GM23338 (cell line): ENCODE results near the gene ARPC4. TPM values are rescaled to one million over a fixed set of nuclear protein-coding genes. Genes with fewer than 3 reads are reported as not detected.

Source experiments
- ATAC-seq: fragments of 200-7000 bp; cut with Tn5 transposase; 3 replicates; pipeline ENCODE4 v1.9.1; 2020
- DNase-seq: peaks from one replicate; pipeline ENCODE4 v3.0.0-alpha.2; 2015; ENCODE audit warnings: low spot score
- H2AFZ ChIP-seq: fragments of 200-600 bp; sonication (generic); 2 replicates; pipeline ENCODE4 v1.8.0; 2016; ENCODE audit warnings: antibody characterized with exemption, mild to moderate bottlenecking, moderate library complexity
- H3F3A ChIP-seq: fragments of 200-600 bp; sonication (generic); replicated peaks from 2 replicates; pipeline ENCODE4 v1.8.0; 2017; ENCODE audit warnings: antibody characterized with exemption, mixed run types, low read depth
- H3K27ac ChIP-seq: fragments of 200-600 bp; sonication (generic); 2 replicates; pipeline ENCODE4 v1.6.1; 2016; ENCODE audit warnings: low read depth
- H3K27me3 ChIP-seq: fragments of 200-600 bp; sonication (generic); 2 replicates; pipeline ENCODE4 v1.8.0; 2016; ENCODE audit warnings: mild to moderate bottlenecking, mixed run types, moderate library complexity; ENCODE audit not compliant: insufficient read depth
- H3K36me3 ChIP-seq: fragments of 200-600 bp; sonication (generic); 2 replicates; pipeline ENCODE4 v1.8.0; 2016; ENCODE audit warnings: mild to moderate bottlenecking; ENCODE audit not compliant: insufficient read depth
- H3K4me1 ChIP-seq: fragments of 200-600 bp; sonication (generic); 2 replicates; pipeline ENCODE4 v1.8.0; 2016; ENCODE audit warnings: mild to moderate bottlenecking, moderate library complexity; ENCODE audit not compliant: insufficient read depth
- H3K4me2 ChIP-seq: fragments of 200-600 bp; sonication (generic); 2 replicates; pipeline ENCODE4 v1.7.1; 2017; ENCODE audit warnings: mixed run types
- H3K4me3 ChIP-seq: fragments of 200-600 bp; sonication (generic); 2 replicates; pipeline ENCODE4 v1.6.1; 2016; ENCODE audit warnings: mixed run types
- H3K79me2 ChIP-seq: fragments of 200-600 bp; sonication (generic); replicated peaks from 2 replicates; pipeline ENCODE4 v1.8.0; 2017; ENCODE audit warnings: mild to moderate bottlenecking; ENCODE audit not compliant: insufficient read depth
- H3K9me2 ChIP-seq: fragments of 200-600 bp; sonication (generic); 2 replicates; pipeline ENCODE4 v1.8.0; 2017; ENCODE audit not compliant: insufficient read depth
- H4K20me1 ChIP-seq: fragments of 200-600 bp; sonication (generic); replicated peaks from 2 replicates; pipeline ENCODE4 v1.8.0; 2017; ENCODE audit warnings: mild to moderate bottlenecking; ENCODE audit not compliant: insufficient read depth
- H3K27ac Mint-ChIP-seq: 2 replicates; pipeline ENCODE4 v1.8.0; 2020; ENCODE audit warnings: inconsistent platforms, mild to moderate bottlenecking, moderate library complexity, mixed read lengths
- H3K27me3 Mint-ChIP-seq: 3 replicates; pipeline ENCODE4 v1.8.0; 2022; ENCODE audit warnings: low read depth, mild to moderate bottlenecking, moderate library complexity, mixed read lengths, inconsistent platforms; ENCODE audit not compliant: insufficient read depth, poor library complexity
- H3K36me3 Mint-ChIP-seq: 3 replicates; pipeline ENCODE4 v1.8.0; 2021; ENCODE audit warnings: low read depth, mild to moderate bottlenecking, inconsistent platforms, moderate library complexity, mixed read lengths
- H3K4me1 Mint-ChIP-seq: 3 replicates; pipeline ENCODE4 v1.8.0; 2020; ENCODE audit warnings: mild to moderate bottlenecking, inconsistent platforms, mixed read lengths
- H3K4me3 Mint-ChIP-seq: 3 replicates; pipeline ENCODE4 v1.8.0; 2021; ENCODE audit warnings: moderate library complexity, mild to moderate bottlenecking, inconsistent platforms, mixed read lengths
- H3K9me3 Mint-ChIP-seq: 3 replicates; pipeline ENCODE4 v1.8.0; 2020; ENCODE audit warnings: moderate library complexity, mild to moderate bottlenecking, inconsistent platforms, mixed read lengths
- CREB1 ChIP-seq: fragments of 250-450 bp; sonication (Bioruptor Pico); IDR thresholded peaks from 2 replicates; pipeline ENCODE4 v1.5.0; 2020; ENCODE audit warnings: low read depth, mild to moderate bottlenecking, moderate library complexity
- EZH2 ChIP-seq: fragments of 200-600 bp; sonication (generic); IDR thresholded peaks from one replicate; pipeline ENCODE4 v1.8.0; 2017; ENCODE audit warnings: antibody characterized with exemption, mild to moderate bottlenecking, low read depth; ENCODE audit not compliant: unreplicated experiment
- EZH2phosphoT487 ChIP-seq: fragments of 200-600 bp; sonication (generic); IDR thresholded peaks from one replicate; pipeline ENCODE4 v1.8.1; 2018; ENCODE audit warnings: antibody characterized with exemption; ENCODE audit not compliant: unreplicated experiment
- JUNB ChIP-seq: IDR thresholded peaks from one replicate; pipeline ENCODE4 v1.6.1; 2016; ENCODE audit warnings: antibody characterized with exemption; ENCODE audit not compliant: unreplicated experiment
- NANOG ChIP-seq: IDR thresholded peaks from 2 replicates; pipeline ENCODE4 v1.6.1; 2016; ENCODE audit warnings: antibody characterized with exemption, borderline replicate concordance
- POLR2AphosphoS5 ChIP-seq: IDR thresholded peaks from 2 replicates; pipeline ENCODE4 v1.6.1; 2016; ENCODE audit warnings: antibody characterized with exemption, low read depth
- REST ChIP-seq: IDR thresholded peaks from one replicate; pipeline ENCODE4 v1.6.1; 2018; ENCODE audit warnings: antibody characterized with exemption; ENCODE audit not compliant: unreplicated experiment
- STAT1 ChIP-seq: IDR thresholded peaks from one replicate; pipeline ENCODE4 v1.6.1; 2016; ENCODE audit warnings: antibody characterized with exemption; ENCODE audit not compliant: unreplicated experiment
- ZNF114 ChIP-seq: fragments of 250-450 bp; sonication (Bioruptor Pico); IDR thresholded peaks from 2 replicates; pipeline ENCODE4 v1.5.0; 2020; ENCODE audit warnings: mild to moderate bottlenecking, moderate library complexity
- ZNF331 ChIP-seq: fragments of 250-450 bp; sonication (Bioruptor Pico); IDR thresholded peaks from 2 replicates; pipeline ENCODE4 v1.5.0; 2020; ENCODE audit warnings: low read depth, mild to moderate bottlenecking, moderate library complexity
- polyA plus RNA-seq: library from polyadenylated mRNA; unstranded; fragments of >200 nt; fragmentation: Nextera tagmentation; extraction: Ambion mirVana; gene quantifications from 2 replicates; pipeline ENCODE4 v1.2.1, GENCODE V29; 2016
- total RNA-seq: library from RNA; depleted of rRNA; stranded (reverse); fragments of >200 nt; shearing (Covaris generic); gene quantifications from 2 replicates; pipeline ENCODE4 v1.2.3, GENCODE V29; 2014

The ARPC4 gene
- total and polyA plus RNA-seq, 2 experiments from 2014 or later = 71.9 to 176 TPM

- H3K4me2 ChIP-seq = no peak overlapping the region
- TF ChIP-seq CREB1 (CRISPR knock-in tag) (no peak), POLR2AphosphoS5 (no peak), REST (no peak), NANOG (no peak), JUNB (no peak), STAT1 (no peak), EZH2 (no peak), EZH2phosphoT487 (no peak), ZNF331 (CRISPR knock-in tag) (no peak), ZNF114 (no peak)
- H3K27ac Mint-ChIP-seq = no peak overlapping the region
- no peaks in the 10 kb centered on the region; the same call in 1 of the 2 replicates for H4K20me1 ChIP-seq
- no peaks in the 10 kb centered on the region for H3K9me2 ChIP-seq
- H3K36me3 Mint-ChIP-seq = peaks cover 32% of the 10 kb centered on the region
- H3K27me3 Mint-ChIP-seq = peaks cover 11% of the 10 kb centered on the region
- no peak overlapping the region for H3K4me3 Mint-ChIP-seq
- DNase-seq (no peak), ATAC-seq (no peak)
- H3K79me2 ChIP-seq = no peaks in the 10 kb centered on the region
- no peaks in the 10 kb centered on the region for H3F3A ChIP-seq
- no peaks in the 10 kb centered on the region; the same call in 1 of the 2 replicates for H3K36me3 ChIP-seq
- no peak overlapping the region for H3K4me3 ChIP-seq
- H3K4me1 Mint-ChIP-seq = peaks cover 3% of the 10 kb centered on the region; the same call in 1 of the 3 replicates
- H3K9me3 Mint-ChIP-seq = no peaks in the 10 kb centered on the region
- no peak overlapping the region for H2AFZ ChIP-seq
- H3K27me3 ChIP-seq = no peaks in the 10 kb centered on the region
- H3K27ac ChIP-seq = no peak overlapping the region
- H3K4me1 ChIP-seq = no peaks in the 10 kb centered on the region
Measured at GRCh38 chr3:9760779-9761505, 31.9 kb upstream of the ARPC4 start.

GRCh38 chr3:9761919-9762318, 31.0 kb upstream of the ARPC4 start:
- Histone ChIP-seq H2AFZ (no peak overlapping the region), H3K4me2 (no peak overlapping the region), H3K4me3 (no peak overlapping the region), H3K79me2 (no peaks in the 10 kb centered on the region), H3K36me3 (no peaks in the 10 kb centered on the region; the same call in 1 of the 2 replicates), H3K4me1 (no peaks in the 10 kb centered on the region), H3K27me3 (peaks cover 5% of the 10 kb centered on the region; the same call in 1 of the 2 replicates), H3K27ac (no peak overlapping the region), H3F3A (no peaks in the 10 kb centered on the region), H3K9me2 (no peaks in the 10 kb centered on the region), H4K20me1 (no peaks in the 10 kb centered on the region; the same call in 1 of the 2 replicates)
- DNase-seq (no peak), ATAC-seq (no peak)
- Mint-ChIP-seq H3K9me3 (no peaks in the 10 kb centered on the region), H3K4me1 (peaks cover 10% of the 10 kb centered on the region; the same call in 1 of the 3 replicates), H3K27ac (no peak overlapping the region), H3K27me3 (peaks cover 16% of the 10 kb centered on the region), H3K4me3 (no peak overlapping the region), H3K36me3 (peaks cover 23% of the 10 kb centered on the region)
- no peak for TF ChIP-seq NANOG
